GOT3 (cell line): ENCODE data around the gene AAGAB.
"Not testable (repeated sequence)": the region's sequence is repeated elsewhere in the genome, so short reads cannot be mapped to it uniquely, and the experiment has no call there.

ENCODE experiments used
- DNase-seq: peaks from one replicate; lab custom pipeline; 2025; ENCODE audit warnings: mixed read lengths; lab: John Stamatoyannopoulos, UW

AAGAB gene

GRCh38 chr15:67254238-67255175, at the start of gene AAGAB, which contains the start of gene IQCH:
AAGAB (minus strand) TSS chr15:67254661; CDS start chr15:67254631, 30 bp downstream.
IQCH (plus strand) TSS chr15:67254786; CDS start chr15:67254897, 111 bp downstream.
- DNase-seq = peak; percentile 98

GRCh38 chr15:67303490-67304363, 49.3 kb upstream of the AAGAB start:
- DNase-seq = no peak

- DNase-seq = no peak
Observed at GRCh38 chr15:67300266-67301025, 46.0 kb upstream of the AAGAB start.

- DNase-seq = no peak
Observed at GRCh38 chr15:67296684-67297083, 42.2 kb upstream of the AAGAB start.

GRCh38 chr15:67296188-67296587, 41.7 kb upstream of the AAGAB start:
- DNase-seq = no peak

- no peak for DNase-seq
Observed at GRCh38 chr15:67290319-67290718, 35.9 kb upstream of the AAGAB start.

GRCh38 chr15:67286400-67286799, 31.9 kb upstream of the AAGAB start:
- not testable (repeated sequence) for DNase-seq

GRCh38 chr15:67285625-67286024, 31.2 kb upstream of the AAGAB start:
- not testable (repeated sequence) for DNase-seq

GRCh38 chr15:67281714-67282113, 27.3 kb upstream of the AAGAB start:
- DNase-seq = no peak

GRCh38 chr15:67280217-67280616, 25.8 kb upstream of the AAGAB start:
- DNase-seq = no peak

- no peak for DNase-seq
Observed at GRCh38 chr15:67276666-67277065, 22.2 kb upstream of the AAGAB start.

- DNase-seq = no peak
Observed at GRCh38 chr15:67274236-67274635, 19.8 kb upstream of the AAGAB start.

GRCh38 chr15:67267951-67268941, 13.8 kb upstream of the AAGAB start:
- DNase-seq = no peak

GRCh38 chr15:67267440-67267839, 13.0 kb upstream of the AAGAB start:
- no peak for DNase-seq

GRCh38 chr15:67266870-67267269, 12.4 kb upstream of the AAGAB start:
- DNase-seq = no peak

- DNase-seq = no peak
Observed at GRCh38 chr15:67259806-67260205, 5.3 kb upstream of the AAGAB start.

- DNase-seq = no peak
Observed at GRCh38 chr15:67259379-67259778, 4.9 kb upstream of the AAGAB start.

- not testable (repeated sequence) for DNase-seq
Observed at GRCh38 chr15:67258412-67258811, 4.0 kb upstream of the AAGAB start.

- DNase-seq = no peak
Observed at GRCh38 chr15:67256051-67256450, 1.6 kb upstream of the AAGAB start.

- no peak for DNase-seq
Observed at GRCh38 chr15:67253549-67254237, 768 bp downstream of the AAGAB start.
